ENCODE data around the gene CLASP2. TPM values are rescaled to one million over a fixed set of nuclear protein-coding genes. Genes with fewer than 3 reads are reported as not detected.
"Not testable (repeated sequence)": the region's sequence is repeated elsewhere in the genome, so short reads cannot be mapped to it uniquely, and the experiment has no call there.

The CLASP2 gene
- 59.5 and 80.7 TPM in 2 replicates for total RNA-seq

GRCh38 chr3:33717866-33718594 is at the start of gene CLASP2:
CLASP2 (minus strand) TSS chr3:33718254; CDS start chr3:33718002, 252 bp downstream.
- DNase-seq (ENCODE audit: low read depth, low spot score), result peak; percentile 69

GRCh38 chr3:33758864-33759263 is 40.8 kb upstream of the CLASP2 start:
- no peak for DNase-seq (ENCODE audit: low read depth, low spot score)

- DNase-seq (ENCODE audit: low read depth, low spot score), result no peak
Observed at GRCh38 chr3:33758281-33758680, 40.2 kb upstream of the CLASP2 start.

- not testable (repeated sequence) for DNase-seq (ENCODE audit: low read depth, low spot score)
Observed at GRCh38 chr3:33754391-33754790, 36.3 kb upstream of the CLASP2 start.

GRCh38 chr3:33751336-33751735 is 33.3 kb upstream of the CLASP2 start:
- no peak for DNase-seq (ENCODE audit: low read depth, low spot score)

- DNase-seq (ENCODE audit: low read depth, low spot score), result no peak
Observed at GRCh38 chr3:33750211-33750548, 32.1 kb upstream of the CLASP2 start.

- no peak for DNase-seq (ENCODE audit: low read depth, low spot score)
Observed at GRCh38 chr3:33749546-33750210, 31.6 kb upstream of the CLASP2 start.

GRCh38 chr3:33746416-33747116 is 28.5 kb upstream of the CLASP2 start:
- no peak for DNase-seq (ENCODE audit: low read depth, low spot score)

GRCh38 chr3:33737146-33737545 is 19.1 kb upstream of the CLASP2 start:
- no peak for DNase-seq (ENCODE audit: low read depth, low spot score)

GRCh38 chr3:33732394-33732793 is 14.3 kb upstream of the CLASP2 start:
- no peak for DNase-seq (ENCODE audit: low read depth, low spot score)

- DNase-seq (ENCODE audit: low read depth, low spot score), result no peak
Observed at GRCh38 chr3:33729993-33730392, 11.9 kb upstream of the CLASP2 start.

- DNase-seq (ENCODE audit: low read depth, low spot score), result no peak
Observed at GRCh38 chr3:33724256-33724655, 6.2 kb upstream of the CLASP2 start.

- DNase-seq (ENCODE audit: low read depth, low spot score), result no peak
Observed at GRCh38 chr3:33722626-33723370, 4.7 kb upstream of the CLASP2 start.

GRCh38 chr3:33722191-33722590 is 4.1 kb upstream of the CLASP2 start:
- no peak for DNase-seq (ENCODE audit: low read depth, low spot score)

GRCh38 chr3:33718595-33718907 is 497 bp upstream of the CLASP2 start:
- no peak for DNase-seq (ENCODE audit: low read depth, low spot score)

- no peak for DNase-seq (ENCODE audit: low read depth, low spot score)
Observed at GRCh38 chr3:33717616-33717865, 513 bp downstream of the CLASP2 start.

GRCh38 chr3:33716227-33716626 is 1.8 kb downstream of the CLASP2 start:
- no peak for DNase-seq (ENCODE audit: low read depth, low spot score)

- no peak for DNase-seq (ENCODE audit: low read depth, low spot score)
Observed at GRCh38 chr3:33711100-33711499, 7.0 kb downstream of the CLASP2 start.

- no peak for DNase-seq (ENCODE audit: low read depth, low spot score)
Observed at GRCh38 chr3:33706056-33706455, 12.0 kb downstream of the CLASP2 start.

GRCh38 chr3:33704891-33705290 is 13.2 kb downstream of the CLASP2 start:
- no peak for DNase-seq (ENCODE audit: low read depth, low spot score)

GRCh38 chr3:33699275-33699674 is 18.8 kb downstream of the CLASP2 start:
- no peak for DNase-seq (ENCODE audit: low read depth, low spot score)

- no peak for DNase-seq (ENCODE audit: low read depth, low spot score)
Observed at GRCh38 chr3:33694944-33695343, 23.1 kb downstream of the CLASP2 start.

Measured in pulmonary artery endothelial cell (primary cell).